HG02981 (cell line): ENCODE measurements around the gene TEX14.

ENCODE experiments used
- ATAC-seq: cut with Tn5 transposase; IDR thresholded peaks from one replicate; pipeline ENCODE4 v1.9.1; 2021; ENCODE audit warnings: mild to moderate bottlenecking, moderate library complexity; ENCODE audit not compliant: unreplicated experiment

The TEX14 gene, protein sequence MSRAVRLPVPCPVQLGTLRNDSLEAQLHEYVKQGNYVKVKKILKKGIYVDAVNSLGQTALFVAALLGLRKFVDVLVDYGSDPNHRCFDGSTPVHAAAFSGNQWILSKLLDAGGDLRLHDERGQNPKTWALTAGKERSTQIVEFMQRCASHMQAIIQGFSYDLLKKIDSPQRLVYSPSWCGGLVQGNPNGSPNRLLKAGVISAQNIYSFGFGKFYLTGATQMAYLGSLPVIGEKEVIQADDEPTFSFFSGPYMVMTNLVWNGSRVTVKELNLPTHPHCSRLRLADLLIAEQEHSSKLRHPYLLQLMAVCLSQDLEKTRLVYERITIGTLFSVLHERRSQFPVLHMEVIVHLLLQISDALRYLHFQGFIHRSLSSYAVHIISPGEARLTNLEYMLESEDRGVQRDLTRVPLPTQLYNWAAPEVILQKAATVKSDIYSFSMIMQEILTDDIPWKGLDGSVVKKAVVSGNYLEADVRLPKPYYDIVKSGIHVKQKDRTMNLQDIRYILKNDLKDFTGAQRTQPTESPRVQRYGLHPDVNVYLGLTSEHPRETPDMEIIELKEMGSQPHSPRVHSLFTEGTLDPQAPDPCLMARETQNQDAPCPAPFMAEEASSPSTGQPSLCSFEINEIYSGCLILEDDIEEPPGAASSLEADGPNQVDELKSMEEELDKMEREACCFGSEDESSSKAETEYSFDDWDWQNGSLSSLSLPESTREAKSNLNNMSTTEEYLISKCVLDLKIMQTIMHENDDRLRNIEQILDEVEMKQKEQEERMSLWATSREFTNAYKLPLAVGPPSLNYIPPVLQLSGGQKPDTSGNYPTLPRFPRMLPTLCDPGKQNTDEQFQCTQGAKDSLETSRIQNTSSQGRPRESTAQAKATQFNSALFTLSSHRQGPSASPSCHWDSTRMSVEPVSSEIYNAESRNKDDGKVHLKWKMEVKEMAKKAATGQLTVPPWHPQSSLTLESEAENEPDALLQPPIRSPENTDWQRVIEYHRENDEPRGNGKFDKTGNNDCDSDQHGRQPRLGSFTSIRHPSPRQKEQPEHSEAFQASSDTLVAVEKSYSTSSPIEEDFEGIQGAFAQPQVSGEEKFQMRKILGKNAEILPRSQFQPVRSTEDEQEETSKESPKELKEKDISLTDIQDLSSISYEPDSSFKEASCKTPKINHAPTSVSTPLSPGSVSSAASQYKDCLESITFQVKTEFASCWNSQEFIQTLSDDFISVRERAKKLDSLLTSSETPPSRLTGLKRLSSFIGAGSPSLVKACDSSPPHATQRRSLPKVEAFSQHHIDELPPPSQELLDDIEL (N-terminal part only)

DNA sequence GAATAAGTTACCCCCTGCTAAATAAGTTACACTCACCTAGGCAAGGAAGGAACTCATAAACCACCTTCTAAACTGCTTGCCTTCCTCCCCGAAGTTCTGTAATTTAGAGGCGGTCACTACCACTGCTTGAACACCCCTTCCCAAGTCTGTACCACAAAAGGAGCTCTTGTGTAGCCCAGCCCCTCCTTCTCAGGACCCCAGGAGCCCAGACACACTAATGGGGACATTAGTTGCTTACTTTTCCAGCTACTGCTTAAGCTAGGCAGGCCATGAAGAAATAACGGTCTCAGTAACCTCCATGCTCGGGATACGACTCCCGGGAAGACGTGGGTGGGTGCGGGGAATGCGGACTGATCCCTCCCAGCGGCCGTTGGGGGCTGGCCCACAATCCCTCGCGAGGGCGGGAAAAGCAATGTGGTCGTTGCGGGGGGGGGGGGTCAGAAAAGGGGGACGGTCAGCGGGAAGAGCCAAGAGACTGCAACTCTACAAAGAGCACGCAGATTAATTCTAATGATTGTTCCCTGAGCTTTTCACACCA lies at the start of gene TEX14:
Gene TEX14 (minus strand): TSS at position 345 of the 538 bp plus-strand sequence. CDS start 40,044 bp downstream, outside the sequence.
- ATAC-seq = no peak

DNA sequence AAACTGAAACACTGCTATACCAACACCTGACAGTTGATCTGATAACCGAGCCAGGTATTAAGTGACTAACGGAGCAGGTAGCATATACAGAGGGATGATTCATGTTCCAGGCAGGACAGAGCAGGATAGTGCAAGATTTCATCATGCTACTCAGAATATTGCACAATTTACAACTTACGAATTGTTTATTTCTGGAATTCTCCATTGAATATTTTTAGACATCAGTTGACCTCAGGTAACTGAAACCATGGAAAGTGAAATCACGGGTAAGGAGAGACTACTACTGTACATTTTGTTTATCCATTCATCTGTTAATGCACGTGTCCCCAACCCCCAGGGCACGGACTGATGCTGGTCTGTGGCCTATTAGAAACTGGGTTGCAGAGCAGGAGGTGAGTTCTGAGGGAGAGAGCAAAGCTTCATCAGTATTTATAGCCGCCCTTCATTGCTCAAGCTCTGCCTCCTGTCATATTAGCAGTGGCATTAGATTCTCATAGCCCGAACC lies 49.3 kb upstream of the TEX14 start:
- no peak for ATAC-seq

- no peak for ATAC-seq
Observed at GRCh38 chr17:58734811-58735210, 43.0 kb upstream of the TEX14 start.

- no peak for ATAC-seq
Observed at GRCh38 chr17:58734040-58734439, 42.2 kb upstream of the TEX14 start.

GRCh38 chr17:58730937-58731336 lies 39.1 kb upstream of the TEX14 start:
- ATAC-seq = no peak

DNA sequence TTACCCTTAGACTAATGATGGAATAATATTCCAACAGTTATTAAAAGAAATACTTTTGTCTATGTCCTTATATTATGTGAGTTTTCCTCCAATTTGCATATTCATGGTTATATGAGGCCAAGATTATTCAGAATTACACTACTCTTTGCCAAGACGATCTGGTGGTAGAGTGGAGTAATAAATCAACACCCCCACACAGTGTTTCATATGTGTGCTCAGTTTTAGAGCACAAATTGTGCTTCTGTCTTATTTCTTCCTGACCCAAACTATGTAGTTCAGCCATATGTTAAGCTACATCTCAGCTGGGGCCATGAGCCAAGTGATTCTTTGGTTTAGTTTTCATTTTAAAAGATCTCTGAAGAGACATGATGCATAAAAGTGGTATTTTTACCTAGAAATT lies 37.0 kb upstream of the TEX14 start:
- ATAC-seq = no peak

DNA sequence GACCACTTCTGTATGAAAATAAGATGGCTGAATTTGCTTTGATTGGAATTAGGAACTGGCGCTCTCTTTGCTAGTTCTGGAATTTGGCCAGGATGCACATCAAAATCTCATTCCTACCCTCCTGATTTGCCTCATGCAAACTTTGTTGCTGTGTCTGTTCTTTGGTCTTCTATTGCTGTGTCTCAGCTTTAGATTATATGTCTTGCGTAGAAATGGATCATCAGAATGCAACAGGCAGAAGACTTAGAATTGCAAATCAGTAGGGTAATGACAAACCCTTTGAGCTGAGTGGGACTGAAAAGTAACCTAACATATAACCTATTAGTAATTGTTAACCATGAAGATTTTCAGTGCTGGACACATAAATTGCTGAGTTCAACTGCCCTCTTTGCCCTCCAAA lies 30.9 kb upstream of the TEX14 start:
- no peak for ATAC-seq

- ATAC-seq = no peak
Observed at GRCh38 chr17:58722274-58722673, 30.4 kb upstream of the TEX14 start.

DNA sequence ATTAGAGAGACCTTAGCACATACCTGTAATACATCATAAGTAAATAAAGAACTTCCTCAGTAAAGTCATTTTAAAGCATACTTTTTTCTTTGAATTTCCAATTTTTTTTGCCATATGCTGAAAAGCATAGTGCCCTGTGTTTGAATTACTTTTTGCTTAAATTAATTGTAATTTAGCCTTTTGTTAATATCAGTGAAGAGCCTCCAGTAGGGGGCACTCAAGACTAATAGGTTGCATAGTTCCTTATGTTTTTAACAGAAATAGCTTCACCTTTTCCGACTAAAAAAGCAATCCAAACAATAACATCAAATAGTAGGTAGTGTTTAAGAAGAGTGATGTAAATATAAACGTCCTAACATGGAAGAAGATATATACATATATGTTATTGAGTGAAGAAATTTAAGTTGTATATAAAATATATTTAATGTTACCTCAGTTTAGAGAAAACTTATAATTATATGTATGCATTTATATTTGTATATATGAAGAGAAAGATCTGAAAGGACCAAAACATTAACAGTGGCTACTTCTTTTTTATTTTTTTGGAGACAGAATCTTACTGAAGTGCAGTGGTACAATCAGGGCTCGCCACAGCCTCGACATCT lies 19.2 kb upstream of the TEX14 start:
- ATAC-seq = no peak

DNA sequence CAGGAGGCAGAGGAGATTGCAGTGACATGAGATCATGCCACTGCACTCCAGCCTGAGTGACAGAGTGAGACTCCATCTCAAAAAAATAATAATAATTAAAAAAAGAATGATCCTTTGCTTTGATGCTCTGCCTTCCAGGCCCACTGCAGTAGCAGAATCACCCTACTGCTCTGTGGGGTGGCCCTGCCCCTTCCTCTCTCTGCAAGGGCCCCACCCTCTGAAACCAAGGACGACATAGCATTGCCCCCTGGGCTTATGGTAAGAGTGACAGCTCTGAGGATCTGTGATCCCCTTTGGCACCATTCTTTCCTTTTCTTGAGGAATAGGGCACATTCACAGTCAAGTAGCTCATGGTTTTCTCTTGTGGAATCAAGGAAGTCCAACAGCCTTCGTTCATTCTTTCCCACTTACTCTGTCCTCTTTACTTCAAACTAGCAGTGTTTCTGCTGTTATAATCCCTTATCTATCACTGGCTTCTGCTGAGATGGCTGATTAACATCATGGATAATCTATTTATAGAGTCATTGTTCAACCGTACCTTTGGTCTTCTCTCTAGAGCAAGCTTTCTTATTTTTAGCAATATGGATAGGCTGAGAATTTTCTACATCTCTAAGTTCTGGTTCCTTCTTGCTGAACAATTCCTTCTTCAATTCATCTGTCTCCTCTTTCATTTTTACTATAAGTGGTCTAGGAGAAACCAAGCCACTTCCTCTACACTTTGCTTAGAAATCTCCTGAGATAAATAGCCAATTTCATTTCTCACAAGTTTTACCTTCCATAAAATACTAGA lies 14.7 kb upstream of the TEX14 start:
- no peak for ATAC-seq

DNA sequence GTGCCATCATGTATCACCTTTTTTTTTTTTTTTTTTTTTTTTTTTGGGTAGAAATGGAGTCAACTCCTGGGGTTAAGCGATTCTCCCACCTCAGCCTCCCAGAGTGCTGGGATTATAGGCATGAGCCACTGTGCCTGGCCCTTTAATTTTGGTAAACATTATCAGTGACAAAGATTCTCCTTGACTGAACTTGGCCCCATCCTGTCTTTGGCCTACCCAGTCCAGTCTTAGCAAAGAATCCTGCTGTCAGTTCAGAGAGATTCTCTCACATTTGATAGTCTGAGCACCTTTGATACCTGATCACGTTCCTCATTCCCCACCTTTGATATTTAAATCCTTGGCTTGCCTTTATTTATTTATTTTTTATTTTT lies 12.1 kb upstream of the TEX14 start:
- ATAC-seq = no peak

- no peak for ATAC-seq
Observed at GRCh38 chr17:58703137-58703915, 11.5 kb upstream of the TEX14 start.

DNA sequence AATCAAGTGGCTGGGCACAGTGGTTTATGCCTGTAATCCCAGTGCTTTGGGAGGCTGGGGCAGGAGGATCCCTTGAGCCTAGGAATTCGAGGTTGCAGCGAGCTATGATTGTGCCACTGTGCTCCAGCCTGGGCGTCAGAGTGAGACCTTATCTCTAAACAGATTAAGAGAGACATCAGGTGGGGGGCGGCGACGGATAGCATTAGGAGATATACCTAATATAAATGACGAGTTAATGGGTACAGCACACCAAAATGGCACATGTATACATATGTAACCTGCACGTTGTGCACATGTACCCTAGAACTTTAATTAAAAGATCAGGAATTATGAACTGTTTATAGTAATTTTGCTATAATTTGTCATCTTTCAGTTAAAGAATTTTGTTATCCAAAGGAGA lies 10.9 kb upstream of the TEX14 start:
- ATAC-seq = no peak

DNA sequence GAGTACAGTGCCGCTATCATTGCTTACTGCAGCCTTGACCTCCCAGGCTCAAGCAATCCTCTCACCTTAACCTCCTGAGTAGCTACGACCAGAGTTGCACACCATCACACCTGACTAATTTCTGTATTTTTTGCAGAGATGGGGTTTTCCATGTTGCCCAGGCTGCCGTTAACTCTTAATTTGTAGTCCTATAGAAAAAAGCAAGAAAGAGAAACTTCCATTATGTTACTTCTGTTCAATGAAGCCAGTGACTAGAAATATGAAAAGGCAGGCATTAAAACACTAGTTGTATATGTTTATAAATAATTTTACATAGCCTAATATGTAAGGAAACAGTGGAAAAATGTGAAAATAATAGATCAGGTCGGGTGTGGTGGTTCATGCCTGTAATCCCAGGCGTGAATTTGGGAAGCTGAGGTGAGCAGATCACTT lies 10.2 kb upstream of the TEX14 start:
- no peak for ATAC-seq

- no peak for ATAC-seq
Observed at GRCh38 chr17:58699771-58700170, 7.9 kb upstream of the TEX14 start.

- no peak for ATAC-seq
Observed at GRCh38 chr17:58694826-58695225, 3.0 kb upstream of the TEX14 start.

GRCh38 chr17:58694302-58694701 lies 2.5 kb upstream of the TEX14 start:
- ATAC-seq = no peak

- ATAC-seq = no peak
Observed at GRCh38 chr17:58693751-58694150, 1.9 kb upstream of the TEX14 start.

DNA sequence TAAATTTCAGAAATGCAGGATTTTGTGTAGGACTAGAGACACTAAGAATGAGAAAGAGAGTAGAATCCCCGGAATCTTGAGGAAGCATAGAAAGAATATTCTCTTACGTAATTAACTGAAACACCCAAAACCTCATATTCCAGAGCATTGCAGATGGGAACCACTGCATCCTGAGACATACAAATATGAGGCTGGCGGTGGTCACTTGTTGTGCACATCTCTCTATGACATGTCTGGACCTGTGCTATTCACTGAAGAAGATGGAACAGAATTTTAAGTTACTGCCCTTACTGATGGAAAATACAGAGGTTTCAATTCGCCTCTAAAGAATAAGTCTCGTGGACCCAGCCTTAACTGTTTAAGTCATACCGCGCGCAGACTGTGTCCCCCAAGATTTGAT lies 1.4 kb upstream of the TEX14 start:
- no peak for ATAC-seq
